ENCODE data around the gene ELAPOR1. TPM values are rescaled to one million over a fixed set of nuclear protein-coding genes. Genes with fewer than 3 reads are reported as not detected.

Gene ELAPOR1
- 0.07 and 0.10 TPM in 2 replicates for total RNA-seq (2014; rRNA removed; shearing (Covaris generic))

DNA sequence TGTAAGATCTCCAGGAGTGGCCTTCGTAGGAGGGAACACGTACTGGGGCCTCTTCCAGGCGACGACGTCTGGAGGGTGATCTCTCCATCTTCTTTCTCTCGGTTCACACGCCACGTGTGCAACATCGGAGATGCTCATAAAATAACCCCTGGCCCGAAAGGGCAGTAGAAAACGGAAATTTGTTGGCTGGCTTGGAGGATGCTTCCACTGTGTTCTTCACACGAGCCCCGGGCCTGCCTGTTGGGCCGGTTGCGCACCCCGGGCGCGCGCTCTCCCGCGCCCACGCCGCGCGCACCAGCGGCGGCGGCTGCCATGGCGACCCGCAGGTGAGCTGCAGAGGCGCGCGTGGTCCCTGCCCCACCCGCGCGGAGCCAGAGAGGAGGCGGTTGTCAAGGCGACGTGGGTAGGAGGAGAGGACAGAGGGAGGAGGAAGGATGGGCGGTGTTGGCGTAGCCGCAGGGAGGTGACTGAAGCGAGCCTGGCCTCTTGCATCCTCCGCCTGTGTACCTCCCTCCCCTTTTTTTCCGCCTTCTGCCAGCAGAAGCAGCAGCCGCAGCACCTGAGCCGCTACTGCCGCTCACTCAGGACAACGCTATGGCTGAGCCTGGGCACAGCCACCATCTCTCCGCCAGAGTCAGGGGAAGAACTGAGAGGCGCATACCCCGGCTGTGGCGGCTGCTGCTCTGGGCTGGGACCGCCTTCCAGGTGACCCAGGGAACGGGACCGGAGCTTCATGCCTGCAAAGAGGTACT, at the start of gene ELAPOR1:
TSS of gene ELAPOR1 (plus strand) at position 526 of the 752 bp plus-strand sequence. CDS start at position 595, 69 bp downstream.
- peaks cover 59% of the 10 kb centered on the region for H3K27me3 ChIP-seq (ENCODE audit: control insufficient read depth, insufficient read depth, low read length)
- H3K4me3 ChIP-seq (ENCODE audit: insufficient read depth, low read depth, low read length): peak within 1 kb of the TSS; percentile 35
- peak; percentile 82 for DNase-seq
- no peaks in the 10 kb centered on the region for H3K36me3 ChIP-seq (replicated peaks; ENCODE audit: control insufficient read depth, insufficient read depth, low read length)

GRCh38 chr1:109065137-109065536, 48.8 kb upstream of the ELAPOR1 start:
- no peak for DNase-seq
- no peak overlapping the region for H3K4me3 ChIP-seq (ENCODE audit: insufficient read depth, low read depth, low read length)
- H3K27me3 ChIP-seq (ENCODE audit: control insufficient read depth, insufficient read depth, low read length): no peaks in the 10 kb centered on the region
- peaks cover 2% of the 10 kb centered on the region for H3K36me3 ChIP-seq (replicated peaks; ENCODE audit: control insufficient read depth, insufficient read depth, low read length)

GRCh38 chr1:109067883-109068282, 46.0 kb upstream of the ELAPOR1 start:
- Histone ChIP-seq H3K4me3 (ENCODE audit: insufficient read depth, low read depth, low read length) (no peak overlapping the region), H3K27me3 (ENCODE audit: control insufficient read depth, insufficient read depth, low read length) (no peaks in the 10 kb centered on the region), H3K36me3 (replicated peaks; ENCODE audit: control insufficient read depth, insufficient read depth, low read length) (peaks cover 2% of the 10 kb centered on the region)
- no peak for DNase-seq

DNA sequence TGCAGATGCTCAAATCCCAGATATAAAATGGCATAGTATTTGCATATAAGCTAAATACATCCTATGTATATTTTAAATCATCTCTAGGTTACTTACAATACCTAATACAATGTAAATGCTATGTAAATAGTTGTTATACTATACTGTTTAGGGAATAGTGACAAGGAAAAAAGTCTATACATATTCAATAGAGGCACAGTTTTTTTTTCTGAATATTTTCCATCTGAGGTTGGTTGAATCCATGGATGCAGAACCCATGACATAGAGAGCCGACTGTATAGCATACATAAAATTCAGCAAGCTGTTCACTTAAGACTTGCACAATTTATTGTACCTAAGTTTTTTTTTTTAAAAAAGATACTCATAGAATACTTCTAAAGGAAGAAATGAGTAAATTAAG, 44.6 kb upstream of the ELAPOR1 start:
- no peak for DNase-seq
- Histone ChIP-seq H3K4me3 (ENCODE audit: insufficient read depth, low read depth, low read length) (no peak overlapping the region), H3K36me3 (replicated peaks; ENCODE audit: control insufficient read depth, insufficient read depth, low read length) (peaks cover 2% of the 10 kb centered on the region), H3K27me3 (ENCODE audit: control insufficient read depth, insufficient read depth, low read length) (no peaks in the 10 kb centered on the region)

- H3K36me3 ChIP-seq (replicated peaks; ENCODE audit: control insufficient read depth, insufficient read depth, low read length): no peaks in the 10 kb centered on the region
- DNase-seq: peak; percentile 96
- no peaks in the 10 kb centered on the region for H3K27me3 ChIP-seq (ENCODE audit: control insufficient read depth, insufficient read depth, low read length)
- peak within 1 kb of the TSS; percentile 71 for H3K4me3 ChIP-seq (ENCODE audit: insufficient read depth, low read depth, low read length)
Measured at GRCh38 chr1:109075531-109076490, 38.1 kb upstream of the ELAPOR1 start, which contains the start of gene TAF13. TSS of gene TAF13 (minus strand) at chr1:109076003. CDS start at chr1:109075947, 56 bp downstream.

GRCh38 chr1:109078317-109078716, 35.6 kb upstream of the ELAPOR1 start:
- Histone ChIP-seq H3K36me3 (replicated peaks; ENCODE audit: control insufficient read depth, insufficient read depth, low read length) (no peaks in the 10 kb centered on the region), H3K4me3 (ENCODE audit: insufficient read depth, low read depth, low read length) (no peak overlapping the region), H3K27me3 (ENCODE audit: control insufficient read depth, insufficient read depth, low read length) (no peaks in the 10 kb centered on the region)
- DNase-seq: no peak

DNA sequence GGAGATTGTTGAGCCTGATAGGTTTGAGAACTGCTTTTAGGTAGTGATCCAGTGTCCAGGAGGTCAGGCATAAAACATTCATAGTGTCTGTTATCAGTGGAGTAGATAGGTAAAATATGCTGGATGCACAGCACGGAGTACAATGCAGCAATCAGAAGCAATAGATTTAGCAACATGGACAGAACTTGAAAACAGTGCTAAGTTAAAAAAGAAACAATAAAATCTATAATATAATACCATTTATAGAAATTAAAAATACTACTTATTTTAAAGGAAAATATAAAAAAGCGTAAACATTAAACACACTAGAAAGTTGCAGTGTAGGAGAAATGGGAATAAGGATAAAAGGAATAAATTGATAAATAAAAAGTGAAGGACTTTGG, 34.7 kb upstream of the ELAPOR1 start:
- Histone ChIP-seq H3K36me3 (replicated peaks; ENCODE audit: control insufficient read depth, insufficient read depth, low read length) (no peaks in the 10 kb centered on the region), H3K27me3 (ENCODE audit: control insufficient read depth, insufficient read depth, low read length) (no peaks in the 10 kb centered on the region)
- no peak for DNase-seq

GRCh38 chr1:109080441-109081082, 33.4 kb upstream of the ELAPOR1 start:
- no peak overlapping the region for H3K4me3 ChIP-seq (ENCODE audit: insufficient read depth, low read depth, low read length)
- H3K27me3 ChIP-seq (ENCODE audit: control insufficient read depth, insufficient read depth, low read length): no peaks in the 10 kb centered on the region
- no peaks in the 10 kb centered on the region for H3K36me3 ChIP-seq (replicated peaks; ENCODE audit: control insufficient read depth, insufficient read depth, low read length)
- no peak for DNase-seq

More for the DNA sequence above, 34.7 kb upstream of the ELAPOR1 start:
- no peak overlapping the region for H3K4me3 ChIP-seq (ENCODE audit: insufficient read depth, low read depth, low read length)

- Histone ChIP-seq H3K27me3 (ENCODE audit: control insufficient read depth, insufficient read depth, low read length) (no peaks in the 10 kb centered on the region), H3K36me3 (replicated peaks; ENCODE audit: control insufficient read depth, insufficient read depth, low read length) (no peaks in the 10 kb centered on the region), H3K4me3 (ENCODE audit: insufficient read depth, low read depth, low read length) (no peak overlapping the region)
- no peak for DNase-seq
Measured at GRCh38 chr1:109083501-109083900, 30.4 kb upstream of the ELAPOR1 start.

- H3K4me3 ChIP-seq (ENCODE audit: insufficient read depth, low read depth, low read length): no peak overlapping the region
- H3K27me3 ChIP-seq (ENCODE audit: control insufficient read depth, insufficient read depth, low read length): no peaks in the 10 kb centered on the region
- DNase-seq: no peak
- H3K36me3 ChIP-seq (replicated peaks; ENCODE audit: control insufficient read depth, insufficient read depth, low read length): no peaks in the 10 kb centered on the region
Measured at GRCh38 chr1:109083923-109084322, 30.0 kb upstream of the ELAPOR1 start.

- Histone ChIP-seq H3K27me3 (ENCODE audit: control insufficient read depth, insufficient read depth, low read length) (no peaks in the 10 kb centered on the region), H3K36me3 (replicated peaks; ENCODE audit: control insufficient read depth, insufficient read depth, low read length) (no peaks in the 10 kb centered on the region), H3K4me3 (ENCODE audit: insufficient read depth, low read depth, low read length) (no peak overlapping the region)
- DNase-seq: no peak
Measured at GRCh38 chr1:109084563-109085517, 29.1 kb upstream of the ELAPOR1 start.

GRCh38 chr1:109089242-109090015, 24.5 kb upstream of the ELAPOR1 start:
- peak; percentile 86 for DNase-seq
- H3K36me3 ChIP-seq (replicated peaks; ENCODE audit: control insufficient read depth, insufficient read depth, low read length): no peaks in the 10 kb centered on the region; the same call in 1 of the 2 replicates
- no peaks in the 10 kb centered on the region for H3K27me3 ChIP-seq (ENCODE audit: control insufficient read depth, insufficient read depth, low read length)
- peak overlapping the region; percentile 79; the same call in 1 of the 2 replicates for H3K4me3 ChIP-seq (ENCODE audit: insufficient read depth, low read depth, low read length)
